ENCODE results near the gene DAB2IP.

DAB2IP gene

DNA sequence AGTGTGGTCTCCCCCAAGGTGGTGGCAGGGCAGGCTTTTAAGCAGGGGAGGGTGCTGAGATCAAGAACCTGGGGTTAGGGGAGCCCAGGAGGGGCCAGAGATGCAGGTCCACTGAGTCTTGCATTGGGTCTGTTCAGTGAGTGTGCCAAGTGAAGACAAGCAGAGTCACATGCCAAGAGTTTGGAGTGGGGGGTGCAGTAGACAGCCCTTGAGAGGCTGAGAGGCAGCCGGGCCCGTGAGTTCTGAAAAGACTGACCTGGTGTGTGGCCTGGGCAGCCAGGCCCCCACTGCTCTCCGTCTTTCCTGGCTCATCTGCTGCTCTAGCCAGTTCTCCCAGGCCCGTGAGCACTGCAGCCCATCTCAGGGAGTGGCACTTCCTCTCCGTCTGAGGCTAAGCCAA, 120.0 kb downstream of the DAB2IP start:
- Histone ChIP-seq H3K4me3 (ENCODE audit: low read depth, low read length) (no peak overlapping the region), H3K36me3 (ENCODE audit: control insufficient read depth in 2 of 2, insufficient read depth in 1 of 2, low read length in 2 of 2) (peaks cover 0 to 96% of the 10 kb centered on the region in 2 experiments; a peak in 2 of 3 replicates), H3K27ac (ENCODE audit: extremely low read depth, low read depth, low read length) (no peak overlapping the region), H3K4me1 (ENCODE audit: control insufficient read depth, insufficient read depth, low read length) (no peaks in the 10 kb centered on the region), H3K9me3 (ENCODE audit: control insufficient read depth, insufficient read depth, low read depth, low read length) (no peaks in the 10 kb centered on the region)
- ChIA-PET CTCF (interaction anchor here (0.6 kb wide), 1 partner anchor 173 kb away, joined by 3 read pairs; no protein-coding TSS in a partner anchor), POLR2A (no interaction called here)
- TF ChIP-seq ZNF394 (tag by site-specific recombination; IDR thresholded peaks at IDR 0.05; ENCODE audit: borderline replicate concordance) (no peak), ZNF843 (tag by site-specific recombination; IDR thresholded peaks at IDR 0.05) (no peak), ZNF610 (tag by site-specific recombination; IDR thresholded peaks at IDR 0.05; ENCODE audit: borderline replicate concordance) (no peak), MYNN (tag by site-specific recombination; IDR thresholded peaks at IDR 0.05; ENCODE audit: borderline replicate concordance) (no peak), ZNF558 (tag by site-specific recombination; IDR thresholded peaks at IDR 0.05) (no peak), SP2 (tag by site-specific recombination; IDR thresholded peaks at IDR 0.05) (no peak), ZNF707 (tag by site-specific recombination; IDR thresholded peaks at IDR 0.05) (no peak), PRDM1 (tag by site-specific recombination; IDR thresholded peaks at IDR 0.05) (no peak), ZNF2 (tag by site-specific recombination; IDR thresholded peaks at IDR 0.05) (no peak), ZNF677 (tag by site-specific recombination; IDR thresholded peaks at IDR 0.05) (no peak), ZBTB48 (tag by site-specific recombination; IDR thresholded peaks at IDR 0.05) (no peak), ZNF221 (tag by site-specific recombination; IDR thresholded peaks at IDR 0.05; ENCODE audit: borderline replicate concordance) (no peak), ZNF10 (tag by site-specific recombination; IDR thresholded peaks at IDR 0.05) (no peak), ZNF350 (tag by site-specific recombination; IDR thresholded peaks at IDR 0.05) (no peak), ZIC2 (tag by site-specific recombination; IDR thresholded peaks at IDR 0.05) (no peak), ZNF433 (tag by site-specific recombination; IDR thresholded peaks at IDR 0.05; ENCODE audit: low read depth) (no peak)
- TF ChIP-seq, protein P1, sequence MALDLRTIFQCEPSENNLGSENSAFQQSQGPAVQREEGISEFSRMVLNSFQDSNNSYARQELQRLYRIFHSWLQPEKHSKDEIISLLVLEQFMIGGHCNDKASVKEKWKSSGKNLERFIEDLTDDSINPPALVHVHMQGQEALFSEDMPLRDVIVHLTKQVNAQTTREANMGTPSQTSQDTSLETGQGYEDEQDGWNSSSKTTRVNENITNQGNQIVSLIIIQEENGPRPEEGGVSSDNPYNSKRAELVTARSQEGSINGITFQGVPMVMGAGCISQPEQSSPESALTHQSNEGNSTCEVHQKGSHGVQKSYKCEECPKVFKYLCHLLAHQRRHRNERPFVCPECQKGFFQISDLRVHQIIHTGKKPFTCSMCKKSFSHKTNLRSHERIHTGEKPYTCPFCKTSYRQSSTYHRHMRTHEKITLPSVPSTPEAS (tag by site-specific recombination; IDR thresholded peaks at IDR 0.05): no peak
- TF ChIP-seq, protein P2, sequence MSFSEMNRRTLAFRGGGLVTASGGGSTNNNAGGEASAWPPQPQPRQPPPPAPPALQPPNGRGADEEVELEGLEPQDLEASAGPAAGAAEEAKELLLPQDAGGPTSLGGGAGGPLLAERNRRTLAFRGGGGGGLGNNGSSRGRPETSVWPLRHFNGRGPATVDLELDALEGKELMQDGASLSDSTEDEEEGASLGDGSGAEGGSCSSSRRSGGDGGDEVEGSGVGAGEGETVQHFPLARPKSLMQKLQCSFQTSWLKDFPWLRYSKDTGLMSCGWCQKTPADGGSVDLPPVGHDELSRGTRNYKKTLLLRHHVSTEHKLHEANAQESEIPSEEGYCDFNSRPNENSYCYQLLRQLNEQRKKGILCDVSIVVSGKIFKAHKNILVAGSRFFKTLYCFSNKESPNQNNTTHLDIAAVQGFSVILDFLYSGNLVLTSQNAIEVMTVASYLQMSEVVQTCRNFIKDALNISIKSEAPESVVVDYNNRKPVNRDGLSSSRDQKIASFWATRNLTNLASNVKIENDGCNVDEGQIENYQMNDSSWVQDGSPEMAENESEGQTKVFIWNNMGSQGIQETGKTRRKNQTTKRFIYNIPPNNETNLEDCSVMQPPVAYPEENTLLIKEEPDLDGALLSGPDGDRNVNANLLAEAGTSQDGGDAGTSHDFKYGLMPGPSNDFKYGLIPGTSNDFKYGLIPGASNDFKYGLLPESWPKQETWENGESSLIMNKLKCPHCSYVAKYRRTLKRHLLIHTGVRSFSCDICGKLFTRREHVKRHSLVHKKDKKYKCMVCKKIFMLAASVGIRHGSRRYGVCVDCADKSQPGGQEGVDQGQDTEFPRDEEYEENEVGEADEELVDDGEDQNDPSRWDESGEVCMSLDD (tag by site-specific recombination; IDR thresholded peaks at IDR 0.05): no peak
- TF ChIP-seq, protein P3, sequence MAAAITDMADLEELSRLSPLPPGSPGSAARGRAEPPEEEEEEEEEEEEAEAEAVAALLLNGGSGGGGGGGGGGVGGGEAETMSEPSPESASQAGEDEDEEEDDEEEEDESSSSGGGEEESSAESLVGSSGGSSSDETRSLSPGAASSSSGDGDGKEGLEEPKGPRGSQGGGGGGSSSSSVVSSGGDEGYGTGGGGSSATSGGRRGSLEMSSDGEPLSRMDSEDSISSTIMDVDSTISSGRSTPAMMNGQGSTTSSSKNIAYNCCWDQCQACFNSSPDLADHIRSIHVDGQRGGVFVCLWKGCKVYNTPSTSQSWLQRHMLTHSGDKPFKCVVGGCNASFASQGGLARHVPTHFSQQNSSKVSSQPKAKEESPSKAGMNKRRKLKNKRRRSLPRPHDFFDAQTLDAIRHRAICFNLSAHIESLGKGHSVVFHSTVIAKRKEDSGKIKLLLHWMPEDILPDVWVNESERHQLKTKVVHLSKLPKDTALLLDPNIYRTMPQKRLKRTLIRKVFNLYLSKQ (tag by site-specific recombination; IDR thresholded peaks at IDR 0.05; ENCODE audit: borderline replicate concordance): no peak
- TF ChIP-seq, protein P4, sequence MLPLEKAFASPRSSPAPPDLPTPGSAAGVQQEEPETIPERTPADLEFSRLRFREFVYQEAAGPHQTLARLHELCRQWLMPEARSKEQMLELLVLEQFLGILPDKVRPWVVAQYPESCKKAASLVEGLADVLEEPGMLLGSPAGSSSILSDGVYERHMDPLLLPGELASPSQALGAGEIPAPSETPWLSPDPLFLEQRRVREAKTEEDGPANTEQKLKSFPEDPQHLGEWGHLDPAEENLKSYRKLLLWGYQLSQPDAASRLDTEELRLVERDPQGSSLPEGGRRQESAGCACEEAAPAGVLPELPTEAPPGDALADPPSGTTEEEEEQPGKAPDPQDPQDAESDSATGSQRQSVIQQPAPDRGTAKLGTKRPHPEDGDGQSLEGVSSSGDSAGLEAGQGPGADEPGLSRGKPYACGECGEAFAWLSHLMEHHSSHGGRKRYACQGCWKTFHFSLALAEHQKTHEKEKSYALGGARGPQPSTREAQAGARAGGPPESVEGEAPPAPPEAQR (tag by site-specific recombination; IDR thresholded peaks at IDR 0.05): no peak
